ENCODE data around the gene LPIN1.
A peak's percentile ranks its signal among the peaks of the same experiment; 100 is the strongest.
"Not testable (repeated sequence)": the region's sequence is repeated elsewhere in the genome, so short reads cannot be mapped to it uniquely, and the experiment has no call there.

Gene LPIN1

DNA sequence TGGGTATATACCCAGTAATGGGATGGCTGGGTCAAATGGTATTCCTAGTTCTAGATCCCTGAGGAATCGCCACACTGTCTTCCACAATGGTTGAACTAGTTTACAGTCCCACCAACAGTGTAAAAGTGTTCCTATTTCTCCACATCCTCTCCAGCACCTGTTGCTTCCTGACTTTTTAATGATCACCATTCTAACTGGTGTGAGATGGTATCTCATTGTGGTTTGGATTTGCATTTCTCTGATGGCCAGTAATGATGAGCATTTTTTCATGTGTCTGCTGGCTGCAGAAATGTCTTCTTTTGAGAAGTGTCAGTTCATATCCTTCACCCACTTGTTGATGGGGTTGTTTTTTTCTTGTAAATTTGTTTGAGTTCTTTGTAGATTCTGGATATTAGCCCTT, 98.4 kb downstream of the LPIN1 start:
- not testable (repeated sequence) for DNase-seq

DNA sequence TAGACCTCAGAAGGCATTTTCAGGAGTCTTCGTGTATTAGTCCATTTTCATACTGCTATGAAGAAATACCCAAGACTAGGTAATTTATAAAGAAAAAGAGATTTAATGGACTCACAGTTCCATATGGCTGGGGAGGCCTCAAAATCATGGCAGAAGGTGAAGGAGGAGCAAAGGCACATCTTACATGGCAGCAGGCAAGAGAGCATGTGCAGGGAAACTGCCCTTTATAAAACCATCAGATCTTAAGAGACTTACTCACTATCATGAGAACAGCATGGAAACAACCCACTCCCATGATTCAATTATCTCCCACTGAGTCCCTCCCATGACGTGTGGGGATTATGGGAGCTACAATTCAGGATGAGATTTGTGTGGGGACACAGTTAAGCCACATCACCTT, 101.5 kb downstream of the LPIN1 start:
- DNase-seq: not testable (repeated sequence)

DNA sequence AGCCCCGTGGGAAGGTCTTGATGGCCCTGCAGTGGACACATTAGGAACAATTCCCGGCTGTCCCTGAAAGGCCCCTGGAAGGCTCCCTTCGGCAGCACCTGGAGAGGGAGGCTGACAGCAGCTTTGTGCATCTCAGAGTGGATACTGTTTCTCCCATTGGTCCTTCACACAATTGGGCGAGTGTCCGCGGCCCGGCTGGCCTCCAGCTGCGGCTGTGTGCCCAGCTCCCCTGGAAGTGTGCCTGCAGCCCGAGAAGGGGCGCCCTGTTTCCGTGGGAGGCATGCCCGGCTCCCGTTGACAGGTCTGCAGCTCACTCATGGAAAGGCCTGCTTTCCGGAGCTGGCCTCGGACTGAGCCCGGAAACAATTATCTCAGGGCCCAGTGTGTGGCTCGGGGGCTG, 103.7 kb downstream of the LPIN1 start:
- no peak for DNase-seq

- no peak for DNase-seq
These were observed 106.2 kb downstream of the LPIN1 start for GRCh38 chr2:11852526-11853196.

GRCh38 chr2:11853197-11853588, 106.8 kb downstream of the LPIN1 start:
- no peak for DNase-seq

DNA sequence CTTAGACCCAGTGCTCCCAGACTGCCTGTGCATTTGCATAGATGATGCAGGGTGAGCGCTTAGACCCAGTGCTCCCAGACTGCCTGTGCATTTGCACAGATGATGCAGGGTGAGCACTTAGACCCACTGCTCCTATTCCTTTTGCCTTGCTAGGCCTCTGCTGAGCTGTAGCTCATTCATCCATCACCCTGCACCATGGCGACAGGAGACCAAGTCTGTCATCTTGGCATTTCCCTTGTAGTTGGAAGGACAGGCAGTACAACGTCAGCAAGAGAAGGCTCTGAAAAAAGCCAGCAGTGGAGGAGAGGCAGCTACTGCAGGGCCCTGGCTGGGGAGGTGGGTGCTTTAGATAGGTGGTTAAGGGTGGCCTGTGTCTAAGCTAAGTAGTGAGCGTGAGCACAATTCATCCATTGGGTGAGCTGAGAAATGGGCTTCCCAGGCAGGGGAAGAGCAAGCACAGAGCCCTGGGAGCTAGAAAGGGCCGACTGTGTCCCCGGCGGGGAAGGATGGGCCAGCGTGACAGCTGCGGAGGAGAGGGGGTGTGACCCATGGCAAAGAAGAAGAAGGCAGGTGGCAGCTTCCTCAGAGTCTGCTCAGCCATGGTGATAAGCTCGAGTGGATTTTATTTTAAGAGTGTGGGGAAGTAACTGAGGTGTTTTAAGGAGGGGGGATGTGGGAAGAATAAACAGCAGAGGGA, 108.8 kb downstream of the LPIN1 start:
- DNase-seq: no peak

DNA sequence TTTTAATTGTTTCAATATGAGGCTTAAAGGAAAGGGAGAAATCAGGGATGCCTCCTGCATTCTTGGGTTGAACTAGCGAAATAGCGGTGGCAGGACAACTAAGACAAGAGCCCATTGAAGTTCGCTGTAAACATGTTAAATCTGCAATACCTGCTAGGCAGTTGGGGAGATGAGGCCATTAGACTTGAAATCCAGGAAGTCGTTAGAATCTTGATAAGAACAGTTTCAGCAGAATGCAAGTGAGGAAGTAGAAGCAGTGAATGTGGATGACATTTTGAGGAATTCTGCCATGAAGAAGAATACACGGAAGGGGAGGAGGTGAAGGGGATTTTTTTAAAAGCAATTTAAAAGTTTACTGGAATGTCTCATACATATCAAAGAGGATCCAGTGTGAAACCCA, 109.7 kb downstream of the LPIN1 start:
- DNase-seq: no peak

GRCh38 chr2:11858883-11859282, 112.5 kb downstream of the LPIN1 start:
- no peak for DNase-seq

GRCh38 chr2:11859975-11860374, 113.5 kb downstream of the LPIN1 start:
- not testable (repeated sequence) for DNase-seq

GRCh38 chr2:11861044-11861443, 114.6 kb downstream of the LPIN1 start:
- DNase-seq: no peak

- no peak for DNase-seq
These were observed 115.6 kb downstream of the LPIN1 start for GRCh38 chr2:11862049-11862448.

DNA sequence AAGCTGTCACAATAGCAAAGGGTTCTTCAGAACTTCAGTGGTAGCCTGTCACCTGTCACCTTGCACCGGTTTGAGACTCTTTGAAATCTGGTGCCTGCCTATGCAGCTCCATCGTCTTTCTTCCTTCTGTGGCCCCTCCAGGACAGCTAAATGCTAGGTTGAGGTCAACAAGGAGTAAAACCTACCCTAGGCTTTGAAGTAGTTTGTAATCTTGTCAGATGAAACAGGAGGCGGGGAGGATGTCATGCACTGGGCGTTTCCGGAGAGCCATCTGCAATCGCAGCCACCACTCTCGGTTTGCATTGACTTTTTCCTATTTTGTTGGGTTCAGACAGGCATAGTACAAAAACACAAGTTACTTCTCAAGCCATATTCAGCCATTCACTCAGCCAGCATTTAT, 116.7 kb downstream of the LPIN1 start:
- DNase-seq: no peak

GRCh38 chr2:11863513-11864328, 117.3 kb downstream of the LPIN1 start:
- no peak for DNase-seq

- DNase-seq: no peak
These were observed 118.3 kb downstream of the LPIN1 start for GRCh38 chr2:11864724-11865123.

GRCh38 chr2:11865378-11865777, 118.9 kb downstream of the LPIN1 start:
- no peak for DNase-seq

DNA sequence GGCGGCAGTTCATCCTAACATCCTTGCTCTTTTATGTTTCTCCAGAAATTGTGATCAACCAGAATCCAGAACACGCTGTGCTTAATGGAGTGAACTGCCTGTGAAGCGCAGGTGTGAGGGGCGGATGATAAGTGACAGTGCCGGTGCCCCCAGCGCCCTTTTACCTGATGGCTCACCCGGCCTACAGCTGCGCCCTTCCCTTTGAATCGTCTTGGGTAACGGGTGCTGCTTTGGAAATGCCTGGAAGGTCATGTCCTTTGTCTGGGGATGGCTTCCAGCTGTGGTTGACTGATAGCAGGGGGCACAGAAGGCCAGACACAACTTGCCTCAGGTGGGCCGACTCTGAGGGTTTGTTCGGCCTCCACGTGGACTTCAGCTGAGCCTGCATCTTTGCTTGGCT, 119.4 kb downstream of the LPIN1 start:
- DNase-seq: no peak

DNA sequence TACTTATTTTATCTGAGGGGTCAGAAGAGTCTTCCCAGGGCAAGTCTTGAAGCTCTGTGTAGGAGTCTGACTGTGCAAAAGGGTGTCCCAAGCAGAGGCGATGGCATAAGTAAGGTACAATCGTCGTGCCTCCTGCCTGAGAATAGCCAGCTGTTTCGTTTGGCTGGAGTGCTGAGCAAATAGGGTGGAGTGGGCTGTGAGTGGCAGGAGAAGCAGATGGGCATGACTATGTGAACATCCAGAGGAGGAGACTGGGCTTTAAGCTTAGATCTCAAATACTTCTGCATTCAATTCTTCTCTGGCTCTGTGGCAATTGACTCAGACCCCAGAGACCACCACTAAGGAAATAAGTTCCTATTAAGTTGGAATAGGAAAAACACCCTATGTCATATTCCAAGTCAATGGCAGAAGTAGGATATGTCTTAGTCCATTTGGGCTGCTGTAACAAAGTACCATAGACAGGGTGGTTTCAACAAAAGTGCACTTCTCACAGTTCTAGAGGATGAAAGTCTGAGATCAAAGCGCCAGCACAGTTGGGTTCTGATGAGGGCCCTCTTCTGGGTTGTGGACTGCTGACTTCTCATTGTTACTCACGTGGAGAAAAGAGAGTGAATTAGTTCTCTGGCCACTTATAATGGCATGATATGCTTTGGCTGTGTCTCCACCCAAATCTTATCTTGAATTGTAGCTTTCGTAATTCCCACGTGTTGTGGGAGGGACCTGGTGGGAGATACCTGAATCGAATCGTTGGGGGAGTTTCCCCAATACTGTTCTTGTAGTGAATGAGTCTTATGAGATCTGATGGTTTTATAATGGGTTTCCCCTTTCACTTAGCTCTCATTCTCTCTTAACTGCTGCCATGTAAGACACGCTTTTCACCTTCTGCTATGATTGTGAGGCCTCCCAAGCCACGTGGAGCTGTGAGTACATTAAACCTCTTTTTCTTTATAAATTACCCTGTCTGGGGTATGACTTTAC, 120.2 kb downstream of the LPIN1 start:
- peak; percentile 23 for DNase-seq

- DNase-seq: peak; percentile 8
These were observed 121.5 kb downstream of the LPIN1 start for GRCh38 chr2:11867926-11868325.

GRCh38 chr2:11869391-11869991, 123.1 kb downstream of the LPIN1 start:
- no peak for DNase-seq

DNA sequence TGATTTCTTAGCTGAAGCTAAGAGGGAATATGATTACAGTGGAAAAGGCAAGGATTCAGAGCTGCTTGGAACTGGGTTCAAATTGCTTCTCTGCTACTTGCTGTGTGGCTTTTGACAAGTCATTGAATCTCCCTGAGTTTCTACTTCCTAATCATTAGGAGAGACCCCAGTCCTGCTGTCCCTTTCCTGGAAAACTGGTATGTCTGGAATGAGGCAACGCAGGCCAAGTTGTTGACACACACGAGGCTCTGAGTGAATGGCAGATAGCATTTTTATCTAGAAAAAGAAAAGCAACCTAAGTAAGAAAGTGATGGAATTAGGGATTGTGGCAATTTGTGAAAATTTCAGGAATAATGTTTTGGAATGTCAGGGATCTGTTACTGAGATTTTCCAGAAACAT, 123.6 kb downstream of the LPIN1 start:
- no peak for DNase-seq

GRCh38 chr2:11870584-11870983, 124.2 kb downstream of the LPIN1 start:
- DNase-seq: no peak

DNA sequence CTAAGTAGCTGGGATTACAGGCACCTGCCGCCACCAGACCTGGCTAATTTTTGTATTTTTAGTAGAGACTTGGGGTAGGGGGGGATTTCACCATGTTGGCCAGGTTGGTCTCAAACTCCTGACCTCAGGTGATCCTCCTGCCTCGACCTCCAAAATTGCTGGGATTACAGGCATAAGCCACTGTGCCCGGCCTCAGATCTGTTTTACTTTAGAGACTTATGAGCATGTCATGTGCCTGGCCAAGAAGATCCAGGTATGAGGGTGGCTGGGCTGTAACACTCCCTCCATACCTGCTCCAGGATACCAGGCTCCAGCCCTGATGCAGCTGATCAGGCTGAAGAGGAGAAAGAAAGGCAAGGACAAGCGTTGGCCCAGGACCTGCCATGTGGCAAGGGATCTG, 125.0 kb downstream of the LPIN1 start:
- no peak for DNase-seq
